Stimulated activated CD4-positive, alpha-beta T cell treated with anti-CD3 and anti-CD28 coated beads, Interleukin-2, amount 100 ng/mL, for 4 hours (primary cell): ENCODE data around the gene KCTD3.

Source experiments
- DNase-seq: peaks from one replicate; pipeline ENCODE4 v3.0.0-alpha.2; 2020; ENCODE audit warnings: low read depth

KCTD3 gene

GRCh38 chr1:215566556-215567490 is at the start of gene KCTD3:
Gene KCTD3 (plus strand): TSS chr1:215567304. CDS start chr1:215567686, 382 bp downstream.
- peak; percentile 5 for DNase-seq

GRCh38 chr1:215517441-215517891 is 49.6 kb upstream of the KCTD3 start:
- DNase-seq = no peak

GRCh38 chr1:215518594-215518993 is 48.5 kb upstream of the KCTD3 start:
- no peak for DNase-seq

- DNase-seq = no peak
Measured at GRCh38 chr1:215521279-215521678, 45.8 kb upstream of the KCTD3 start.

DNA sequence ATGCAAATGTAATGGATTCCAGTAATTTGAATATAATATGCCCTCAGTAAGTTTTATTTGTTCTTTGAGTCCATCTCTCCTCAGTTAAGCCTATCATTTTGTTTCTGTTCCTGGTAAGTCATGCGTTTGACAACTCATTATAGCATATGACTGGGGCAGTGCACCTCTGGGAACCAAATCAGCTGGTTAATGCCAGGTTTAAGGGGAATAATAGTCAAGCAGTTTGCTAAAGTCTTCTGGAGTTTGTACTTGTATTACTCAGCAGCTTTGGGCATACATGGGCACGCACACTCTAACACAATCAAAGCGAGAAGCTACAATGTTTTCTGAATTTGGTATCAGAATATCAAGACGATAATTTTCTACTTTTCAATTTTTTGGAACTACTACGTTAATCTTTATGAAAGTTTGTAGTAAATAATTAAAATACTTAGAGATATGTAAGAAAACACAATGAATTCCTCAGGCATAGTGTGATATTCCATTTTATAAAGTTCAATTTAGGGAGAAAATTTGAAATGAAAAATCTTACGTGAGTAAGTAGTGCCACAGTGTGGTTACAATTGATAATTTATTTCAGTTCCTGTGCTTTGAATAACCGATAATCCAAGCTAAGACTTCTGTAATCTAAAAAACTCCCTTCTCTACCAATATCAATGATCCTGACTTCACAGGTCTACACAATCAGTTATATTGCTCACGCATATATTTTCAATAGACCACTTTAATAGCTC is 43.8 kb upstream of the KCTD3 start:
- no peak for DNase-seq

- DNase-seq = no peak
Measured at GRCh38 chr1:215523906-215524305, 43.2 kb upstream of the KCTD3 start.

- no peak for DNase-seq
Measured at GRCh38 chr1:215526147-215526845, 40.8 kb upstream of the KCTD3 start.

- no peak for DNase-seq
Measured at GRCh38 chr1:215526846-215527151, 40.3 kb upstream of the KCTD3 start.

GRCh38 chr1:215529111-215529510 is 38.0 kb upstream of the KCTD3 start:
- DNase-seq = no peak

DNA sequence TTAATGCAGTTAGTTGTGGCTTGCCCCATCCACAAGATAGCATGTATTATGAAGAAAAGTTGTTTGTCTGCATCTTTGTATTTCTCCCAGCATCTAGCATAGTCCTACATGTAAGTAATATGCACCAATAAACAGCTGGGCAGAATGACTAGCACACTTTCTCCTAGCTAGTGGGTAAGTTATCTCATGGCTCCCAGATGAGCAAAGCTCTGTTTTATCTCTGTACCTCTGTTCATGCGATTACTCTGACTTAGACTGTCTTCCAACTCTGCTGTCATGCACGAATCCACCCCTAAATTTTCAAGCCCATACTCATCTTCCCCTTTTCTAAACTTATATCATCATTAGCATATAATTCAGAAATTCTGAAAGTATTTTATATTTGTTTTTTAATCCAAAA is 37.5 kb upstream of the KCTD3 start:
- DNase-seq = no peak

GRCh38 chr1:215530401-215530984 is 36.6 kb upstream of the KCTD3 start:
- no peak for DNase-seq

DNA sequence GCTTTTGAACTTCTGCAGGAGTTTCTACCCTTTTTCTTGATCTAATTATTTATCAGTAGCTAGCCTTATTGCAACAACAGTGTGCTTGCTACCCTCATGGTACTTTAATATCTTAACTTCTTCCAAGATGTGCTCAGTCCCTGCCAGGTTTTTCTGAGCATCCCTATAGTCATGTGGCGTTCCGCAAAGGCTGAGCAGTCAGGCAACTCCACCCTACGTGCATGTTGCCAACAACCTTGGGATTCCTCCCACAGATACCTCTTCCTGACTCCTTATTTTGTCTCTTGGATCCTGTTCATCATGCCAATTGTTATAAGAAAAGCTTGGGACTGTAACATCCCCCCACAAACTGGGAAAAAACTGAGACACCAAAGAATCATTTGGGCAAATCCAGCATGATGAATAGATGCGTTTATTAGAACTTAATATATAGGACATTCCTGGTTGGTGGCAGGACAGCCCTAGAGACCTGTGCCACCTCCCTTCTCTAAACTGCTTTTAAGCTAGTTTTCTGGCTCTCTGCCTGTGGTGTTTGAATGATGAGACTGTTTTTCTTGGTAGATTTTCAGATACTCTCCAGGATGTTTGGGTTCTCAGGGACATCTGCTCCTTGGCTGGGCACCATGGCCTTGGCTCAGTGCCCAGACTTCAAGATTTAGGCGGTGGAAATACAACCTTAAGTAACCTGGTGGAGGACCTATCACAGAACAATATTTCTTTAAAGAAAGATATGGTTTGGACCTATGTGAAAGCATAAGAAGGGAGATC is 27.1 kb upstream of the KCTD3 start:
- no peak for DNase-seq

GRCh38 chr1:215542301-215542700 is 24.8 kb upstream of the KCTD3 start:
- DNase-seq = no peak

DNA sequence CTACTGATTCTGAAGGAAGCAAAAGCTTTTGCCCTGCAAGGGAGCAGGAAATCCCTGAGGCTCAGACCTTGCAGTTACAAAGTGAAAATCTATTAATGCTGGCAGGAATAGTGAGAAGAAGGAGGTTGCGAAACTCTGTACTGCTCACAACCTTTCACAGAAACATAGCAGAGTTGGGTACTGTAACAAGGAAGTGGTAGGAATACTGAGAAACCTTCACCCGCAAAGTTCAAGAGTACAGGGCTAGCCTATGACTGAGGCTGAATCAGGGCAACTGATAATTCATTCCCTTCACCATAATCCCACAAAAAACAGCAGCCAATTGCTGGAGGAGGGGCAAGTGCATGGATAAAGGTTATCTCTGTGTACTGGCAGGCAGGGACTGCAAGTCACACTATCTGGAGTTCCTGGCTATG is 23.9 kb upstream of the KCTD3 start:
- no peak for DNase-seq

GRCh38 chr1:215543806-215544205 is 23.3 kb upstream of the KCTD3 start:
- no peak for DNase-seq

GRCh38 chr1:215544566-215544965 is 22.5 kb upstream of the KCTD3 start:
- no peak for DNase-seq

DNA sequence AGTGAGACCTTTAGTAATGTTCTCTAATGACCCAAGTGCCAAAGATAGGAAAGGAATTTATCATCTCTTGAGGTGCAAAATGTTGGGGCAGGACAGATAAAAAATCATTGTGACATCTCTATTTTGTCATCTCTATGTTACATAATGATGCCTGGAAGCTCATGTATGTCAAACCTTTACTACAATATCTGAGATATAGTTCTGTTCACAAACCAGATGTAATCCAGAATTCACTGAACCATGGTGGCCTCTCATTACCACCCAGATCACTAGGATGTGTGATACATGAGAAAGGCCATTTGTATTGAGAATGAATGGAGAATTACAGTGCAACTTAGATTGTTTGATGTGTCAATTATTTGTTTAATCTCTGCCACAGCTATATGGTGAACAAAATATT is 22.0 kb upstream of the KCTD3 start:
- no peak for DNase-seq

DNA sequence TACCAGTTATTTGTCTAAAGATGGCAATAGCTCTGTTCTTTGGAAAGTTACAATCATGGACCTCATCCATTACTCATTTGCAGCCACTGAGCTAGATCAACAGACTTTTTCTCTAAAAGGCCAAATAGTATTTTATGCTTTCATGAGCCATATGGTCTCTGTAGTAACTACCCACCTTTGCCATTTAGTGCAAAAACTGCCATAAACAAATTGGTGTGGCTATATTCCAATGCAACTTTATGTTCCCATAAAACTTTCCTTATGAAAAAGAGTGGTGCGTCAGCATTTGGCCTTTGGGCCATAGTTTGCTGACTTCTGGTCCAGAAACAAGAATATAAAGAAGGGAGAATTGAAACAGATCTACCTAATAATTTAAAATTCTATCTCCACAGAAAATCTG is 20.1 kb upstream of the KCTD3 start:
- DNase-seq = no peak

- no peak for DNase-seq
Measured at GRCh38 chr1:215551806-215552205, 15.3 kb upstream of the KCTD3 start.

- no peak for DNase-seq
Measured at GRCh38 chr1:215554865-215555264, 12.2 kb upstream of the KCTD3 start.

GRCh38 chr1:215555531-215555930 is 11.6 kb upstream of the KCTD3 start:
- no peak for DNase-seq

GRCh38 chr1:215556996-215557395 is 10.1 kb upstream of the KCTD3 start:
- no peak for DNase-seq
